ENCODE data around the gene YY1.
"Not testable (repeated sequence)": the region's sequence is repeated elsewhere in the genome, so short reads cannot be mapped to it uniquely, and the experiment has no call there.

The YY1 gene

DNA sequence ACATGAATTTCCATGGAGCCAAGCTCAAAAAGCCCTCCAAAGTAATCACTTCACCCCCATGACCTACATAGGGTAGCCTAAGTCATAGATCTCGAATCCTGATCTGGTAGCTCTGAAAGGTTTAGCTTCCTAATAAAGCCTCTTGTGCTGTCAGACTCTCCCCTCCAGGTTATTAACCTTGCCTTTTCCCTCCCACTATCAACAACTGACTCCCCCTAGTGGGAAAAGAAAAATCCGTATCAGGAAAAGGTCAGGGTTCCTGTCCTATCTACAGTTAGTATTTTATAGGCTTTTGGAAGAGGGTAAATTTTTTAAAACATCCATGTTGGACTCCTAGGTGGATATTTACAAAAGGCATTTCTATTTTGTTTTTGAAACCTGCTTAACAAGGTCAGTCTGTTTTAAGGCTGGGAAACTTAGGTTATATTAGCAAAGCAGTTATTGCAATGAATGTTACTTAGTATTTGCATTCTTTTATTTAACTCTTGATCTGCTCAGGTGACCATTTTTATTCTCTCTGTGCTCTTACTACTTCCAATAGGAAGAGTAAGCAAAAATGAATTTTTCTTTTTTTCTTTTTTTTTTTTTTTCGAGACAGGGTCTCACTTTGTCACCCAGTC is 8.0 kb downstream of the YY1 start:
- DNase-seq, result peak; percentile 56

DNA sequence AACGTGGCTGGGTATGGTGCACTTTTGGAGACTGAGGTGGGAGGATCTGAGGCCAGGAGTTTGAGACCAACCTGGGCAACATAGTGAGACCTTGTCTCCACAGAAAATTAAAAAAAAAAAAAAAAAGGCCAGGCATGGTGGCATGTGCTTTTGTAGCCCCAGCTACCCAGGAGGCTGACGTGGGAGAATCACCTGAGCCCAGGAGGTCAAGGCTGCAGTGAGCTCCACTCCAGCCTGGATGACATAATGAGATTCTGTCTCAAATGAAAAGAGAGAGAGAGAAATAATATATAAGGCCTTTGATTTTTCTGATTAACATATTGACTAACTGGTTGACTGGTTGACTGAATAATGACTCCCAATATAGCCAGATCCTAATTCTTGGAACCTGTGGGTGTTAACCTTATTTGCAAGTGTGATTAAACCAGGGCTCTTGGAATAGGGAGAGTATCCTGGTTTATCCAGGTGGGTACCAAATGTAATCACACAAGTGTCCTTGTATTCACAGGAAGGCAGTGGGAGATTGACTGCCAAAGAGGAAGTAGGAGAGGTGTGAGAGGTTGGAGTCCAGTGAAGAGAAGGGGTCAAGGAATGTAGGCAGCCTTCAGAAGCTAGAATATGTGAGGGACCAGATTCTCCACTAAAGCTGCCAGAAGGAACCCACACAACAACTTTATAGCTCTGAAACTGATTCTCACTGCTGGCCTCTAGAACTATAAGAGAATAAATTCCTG is 12.0 kb downstream of the YY1 start:
- DNase-seq, result no peak

DNA sequence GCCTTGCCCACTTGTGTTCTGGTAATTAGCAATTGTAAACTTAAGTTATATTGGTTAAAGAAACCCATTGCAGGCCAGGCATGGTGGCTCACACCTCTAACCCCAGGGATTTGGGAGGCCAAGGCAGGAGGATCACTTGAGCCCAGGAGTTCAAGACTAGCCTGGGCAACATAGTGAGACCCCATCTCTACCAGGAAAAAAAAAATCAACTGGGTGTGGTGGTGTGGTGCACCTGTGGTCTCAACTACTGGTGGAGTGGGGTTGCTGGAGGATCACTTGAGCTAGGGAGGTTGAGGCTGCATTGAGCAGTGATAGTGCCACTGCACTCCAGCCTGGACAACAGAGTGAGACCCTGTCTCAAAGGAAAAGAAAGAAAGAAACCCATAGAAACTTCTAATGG is 13.7 kb downstream of the YY1 start:
- no peak for DNase-seq

DNA sequence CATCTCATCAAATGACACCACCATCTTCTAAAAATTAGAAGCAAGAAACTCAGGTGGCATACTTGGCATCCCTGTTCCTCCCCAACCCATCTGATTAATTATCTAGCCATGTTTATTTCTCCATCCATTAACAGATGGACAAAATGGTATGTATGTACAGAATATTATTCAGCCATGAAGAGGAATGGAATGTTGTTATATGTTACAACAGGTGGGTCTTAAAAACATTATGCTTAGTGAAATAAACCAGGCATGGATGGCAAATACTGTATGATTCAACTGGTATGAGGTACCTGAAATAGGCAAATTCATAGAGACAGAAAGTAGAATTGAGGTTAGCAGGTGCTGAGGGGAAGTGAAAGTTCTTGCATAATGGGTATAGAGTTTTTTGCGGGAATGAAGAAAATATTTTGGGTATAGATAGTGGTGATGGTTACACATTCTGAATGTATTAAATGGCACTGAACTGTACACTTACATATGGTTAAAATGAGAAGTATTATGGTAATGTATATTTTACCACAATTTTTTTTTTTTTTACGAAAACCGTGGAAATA is 17.5 kb downstream of the YY1 start:
- DNase-seq, result no peak

DNA sequence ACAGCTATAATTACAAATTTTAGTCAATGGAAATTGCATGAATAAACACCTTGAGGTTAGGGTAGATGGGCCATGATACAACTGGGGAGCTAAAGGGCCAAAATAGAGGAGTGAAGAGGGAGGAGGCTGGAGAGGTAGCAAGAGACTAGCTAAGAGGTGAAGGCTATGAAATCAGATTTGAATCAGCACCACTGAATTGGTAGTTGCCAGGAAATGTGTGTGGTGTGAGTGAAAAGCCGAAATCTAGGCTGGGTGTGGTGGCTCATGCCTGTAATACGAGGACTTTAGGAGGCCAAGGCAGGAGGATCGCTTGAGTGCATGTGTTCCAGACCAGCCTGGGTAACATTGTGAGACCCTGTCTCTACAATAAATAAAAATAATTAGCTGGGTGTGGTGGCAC is 22.7 kb downstream of the YY1 start:
- peak; percentile 51 for DNase-seq

DNA sequence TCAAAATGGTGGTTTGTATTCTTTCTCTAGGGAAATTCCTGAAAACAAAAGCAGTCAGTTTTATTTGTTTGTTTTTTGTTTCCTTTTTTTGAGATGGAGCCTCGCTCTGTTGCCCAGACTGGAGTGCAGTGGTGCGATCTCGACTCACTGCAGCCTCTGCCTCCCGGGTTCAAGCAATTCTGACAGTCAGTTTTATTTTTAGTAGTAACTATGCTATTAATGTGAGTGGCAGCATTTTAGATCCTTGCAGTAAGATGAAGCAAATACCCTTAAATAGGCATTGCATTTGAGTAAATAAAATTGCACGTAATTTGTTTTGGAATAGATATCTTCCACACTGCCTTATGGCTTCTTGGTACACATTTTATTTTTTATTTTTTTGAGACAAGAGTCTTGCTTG is 23.6 kb downstream of the YY1 start:
- DNase-seq, result no peak

DNA sequence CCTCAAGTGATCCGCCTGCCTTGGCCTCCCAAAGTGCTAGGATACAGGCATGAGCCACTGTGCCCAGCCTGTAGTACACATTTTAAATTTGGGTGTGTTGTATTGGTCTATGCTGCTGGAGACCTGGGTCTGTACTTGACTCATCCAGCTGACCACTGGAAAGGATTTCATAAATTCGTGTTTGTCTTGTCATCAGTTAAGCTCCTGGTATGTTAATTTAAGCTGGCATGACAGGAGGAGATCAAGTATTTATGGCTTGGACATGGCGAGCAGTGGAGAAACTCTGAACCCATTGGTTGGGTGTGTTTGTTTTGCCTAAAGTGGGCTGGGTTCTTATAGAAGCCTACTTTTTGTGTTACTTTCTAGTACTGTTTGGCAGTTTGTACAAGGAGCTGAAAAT is 24.2 kb downstream of the YY1 start:
- no peak for DNase-seq

DNA sequence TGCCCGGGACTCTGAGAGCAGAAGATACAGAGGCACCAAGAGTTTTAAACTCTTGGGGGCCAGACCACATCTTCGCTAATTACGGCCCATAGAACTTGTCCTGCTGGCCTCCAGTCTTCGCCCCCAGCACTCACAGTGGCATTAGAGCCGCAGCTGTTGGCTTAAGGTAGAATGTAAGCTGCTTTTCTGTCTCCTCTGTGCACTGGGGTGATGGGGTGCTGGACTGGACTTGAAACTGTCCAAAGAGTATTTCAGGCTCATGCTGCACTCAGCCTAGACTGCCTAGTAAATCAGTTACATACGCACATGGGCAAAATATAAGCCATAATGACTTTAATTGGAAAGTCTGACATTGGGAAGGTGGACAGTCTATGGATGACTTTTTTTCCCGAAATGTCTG is 29.0 kb downstream of the YY1 start:
- DNase-seq, result no peak

DNA sequence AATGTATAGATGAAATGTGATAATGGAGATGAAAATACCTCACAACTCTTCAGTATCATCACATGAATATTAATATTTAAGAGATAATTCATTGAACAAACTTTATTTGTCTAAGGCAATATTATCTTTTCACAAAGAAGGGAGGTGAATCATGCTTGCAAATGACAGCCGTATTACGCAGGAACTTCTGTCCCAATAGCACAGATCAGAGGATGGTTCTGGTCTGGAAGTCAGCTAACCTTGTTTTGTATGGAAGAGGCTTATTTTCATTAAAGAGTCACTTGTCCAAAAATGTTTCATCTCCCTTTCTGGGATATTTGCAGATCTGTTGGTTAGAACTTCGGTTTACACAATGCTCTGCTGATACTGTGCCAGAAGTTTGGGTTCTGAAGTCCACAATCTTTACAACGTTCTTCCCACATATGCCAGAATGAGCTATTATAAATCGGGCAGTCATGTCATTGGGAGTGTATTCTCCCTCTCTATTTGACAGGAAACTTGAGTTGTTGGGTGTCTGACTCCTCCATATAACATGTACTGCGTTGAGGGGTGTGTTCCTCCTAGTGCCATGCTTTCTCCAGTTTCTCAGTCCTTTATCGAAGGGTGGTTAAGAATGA is 29.8 kb downstream of the YY1 start:
- no peak for DNase-seq

DNA sequence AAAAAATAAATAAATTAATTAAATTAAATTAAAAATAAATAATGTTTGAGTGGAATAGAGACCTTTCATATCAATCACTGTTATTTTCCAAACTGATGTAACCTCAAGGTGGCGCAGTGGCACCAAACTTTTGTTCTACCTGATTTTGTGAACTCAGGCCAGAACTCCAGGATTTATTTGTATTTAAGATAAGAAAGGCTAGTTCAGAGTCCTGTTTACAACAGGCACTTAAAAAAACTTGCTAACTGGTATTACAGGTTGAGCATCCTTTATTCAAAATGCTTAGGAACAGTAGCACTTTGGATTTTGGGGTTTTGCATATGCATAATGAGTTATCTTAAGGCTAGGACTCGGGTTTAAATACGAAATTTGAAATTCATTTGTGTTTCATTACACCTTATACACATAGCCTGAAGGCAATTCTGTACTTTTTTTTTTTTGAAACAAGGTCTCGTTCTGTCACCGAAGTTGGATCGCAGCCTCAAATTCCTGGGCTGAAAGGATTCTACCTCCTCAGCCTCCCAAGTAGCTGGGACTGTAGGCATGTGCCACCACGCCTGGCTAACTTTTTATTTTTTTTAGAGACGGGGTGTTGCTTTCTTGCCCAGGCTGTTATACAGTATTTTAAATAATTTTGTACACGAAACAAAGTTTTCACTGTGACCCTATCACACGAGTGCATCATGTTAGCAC is 32.4 kb downstream of the YY1 start:
- DNase-seq, result peak; percentile 33

DNA sequence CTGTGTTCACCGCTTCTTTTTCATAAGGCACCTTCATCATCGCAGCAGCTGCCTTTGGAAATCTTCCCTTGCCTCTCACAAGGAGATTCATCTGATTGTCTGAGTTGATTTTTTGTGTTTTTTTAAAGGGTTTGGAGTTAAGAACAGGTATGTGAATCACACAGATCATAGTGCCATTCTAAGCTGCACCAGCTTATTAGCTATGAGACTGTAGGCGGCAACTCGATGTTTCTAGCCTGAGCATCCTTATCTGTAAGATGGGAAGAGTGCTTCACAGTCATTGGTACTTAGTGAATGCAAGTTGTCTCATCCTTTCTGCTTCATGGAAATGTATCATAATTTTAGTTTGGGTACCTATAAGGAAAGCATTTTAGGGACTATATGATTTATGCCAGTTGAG is 35.3 kb downstream of the YY1 start:
- DNase-seq, result no peak

DNA sequence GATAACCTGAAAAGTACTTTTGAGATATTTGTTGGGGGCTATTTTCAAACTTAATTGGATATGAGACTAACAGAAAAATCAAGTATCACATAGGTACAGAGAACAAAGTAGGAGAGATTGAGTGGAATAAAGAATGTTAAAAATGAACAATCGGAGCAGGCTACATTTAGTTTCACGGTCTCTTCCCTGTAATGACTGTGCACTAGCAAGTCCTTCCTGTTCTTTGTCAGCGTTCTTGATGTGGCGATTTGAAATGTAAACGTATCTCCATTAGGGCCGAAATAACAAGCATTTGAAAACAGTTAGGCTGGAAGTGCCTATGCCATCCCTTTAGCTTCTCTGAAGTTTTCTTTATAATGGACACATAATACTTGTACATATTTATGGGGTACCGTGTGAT is 36.3 kb downstream of the YY1 start:
- DNase-seq, result no peak

DNA sequence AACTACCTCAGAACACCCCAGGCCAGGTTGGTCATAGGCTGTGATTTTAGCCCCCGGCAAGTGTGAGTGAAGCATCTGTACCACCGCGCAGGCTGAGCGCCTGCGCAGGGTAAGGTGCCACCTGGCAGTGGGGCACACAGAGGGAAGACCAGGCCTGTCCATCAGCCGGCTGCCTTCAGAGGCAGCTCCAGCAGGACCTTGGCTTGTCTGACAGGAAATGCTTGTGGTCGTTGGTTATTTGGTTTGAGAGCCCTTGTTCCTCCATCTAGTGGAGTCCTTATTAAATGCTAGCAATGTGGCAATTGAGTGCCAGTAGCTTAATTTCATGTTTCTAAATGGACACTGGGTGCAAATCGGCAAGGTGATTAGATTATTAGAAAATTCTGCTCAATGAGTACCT is 39.8 kb downstream of the YY1 start:
- DNase-seq, result peak; percentile 14

DNA sequence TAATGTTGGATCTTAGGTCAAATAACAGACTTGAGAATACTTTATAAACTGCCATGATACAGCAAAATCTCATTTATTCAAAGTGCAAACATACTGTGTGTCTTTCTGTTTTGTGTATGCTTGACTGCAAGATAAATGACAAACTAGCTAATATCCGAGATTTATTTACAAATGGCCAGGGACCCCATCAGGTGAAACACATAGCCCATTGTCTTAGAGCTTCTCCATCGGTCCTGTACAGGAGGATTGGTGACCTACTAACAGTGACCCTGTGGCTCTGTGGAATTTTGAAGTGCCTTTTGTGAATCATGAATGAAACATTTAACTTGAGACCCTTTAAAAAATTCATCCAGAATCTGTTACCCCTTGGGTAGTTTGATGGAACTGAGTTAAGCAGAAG is 40.2 kb downstream of the YY1 start:
- no peak for DNase-seq

DNA sequence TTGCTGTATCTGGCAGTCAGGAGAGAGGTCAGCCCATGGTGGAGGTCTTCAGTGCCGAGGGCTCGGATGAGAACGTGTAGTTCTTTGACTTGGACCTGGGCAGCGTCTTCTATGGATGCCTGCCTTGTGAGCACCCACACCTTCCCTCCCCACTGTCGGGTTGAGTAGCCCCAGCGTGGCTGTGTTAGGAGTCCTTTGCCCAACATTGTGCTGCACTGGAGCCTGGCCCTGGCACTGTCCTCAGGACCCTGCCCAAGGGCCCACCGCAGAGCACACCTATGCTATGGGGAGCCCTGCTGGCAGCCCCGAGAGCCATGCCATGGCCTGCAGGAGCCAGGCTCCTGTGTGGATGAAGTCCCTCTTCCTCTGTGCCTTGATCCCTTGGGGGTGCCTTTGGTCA is 40.6 kb downstream of the YY1 start:
- no peak for DNase-seq

DNA sequence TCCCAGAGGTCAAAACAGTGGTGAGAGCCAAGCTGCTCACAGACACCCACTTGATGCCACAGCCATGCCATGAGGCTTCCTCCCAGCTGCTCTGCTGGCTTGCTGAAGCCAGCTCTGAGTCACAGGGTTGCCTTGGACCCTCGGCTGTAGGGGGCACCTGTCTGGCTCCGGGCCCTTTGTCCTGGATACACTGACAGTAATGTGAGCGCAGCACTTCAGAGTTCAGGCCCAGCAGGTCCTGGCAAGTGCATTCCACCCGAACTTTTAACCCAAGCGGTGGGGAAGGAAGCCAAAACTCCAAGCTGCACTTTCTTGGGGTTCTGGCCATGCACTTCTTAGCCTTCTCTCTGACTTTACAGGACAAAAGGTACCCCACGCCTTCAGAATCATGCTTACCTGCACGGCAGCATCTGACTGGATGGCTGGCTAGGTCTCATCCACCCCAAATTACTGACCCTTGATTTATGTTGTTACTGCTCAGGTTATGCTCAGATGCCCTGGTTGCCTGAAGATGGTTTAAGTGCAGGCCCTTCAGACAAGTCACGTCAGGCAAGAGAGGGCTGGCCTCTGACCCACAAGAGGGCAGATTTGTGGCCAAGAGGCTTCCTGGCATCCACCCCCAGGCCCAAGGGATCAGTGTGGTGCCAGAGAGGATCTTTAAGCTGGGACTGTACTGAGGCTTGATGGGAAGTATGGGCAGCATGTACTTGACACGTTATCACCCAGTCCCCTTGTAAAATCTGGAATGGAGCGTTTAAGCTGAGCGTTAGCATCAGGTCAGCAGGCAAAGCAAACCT is 42.5 kb downstream of the YY1 start:
- DNase-seq, result no peak

DNA sequence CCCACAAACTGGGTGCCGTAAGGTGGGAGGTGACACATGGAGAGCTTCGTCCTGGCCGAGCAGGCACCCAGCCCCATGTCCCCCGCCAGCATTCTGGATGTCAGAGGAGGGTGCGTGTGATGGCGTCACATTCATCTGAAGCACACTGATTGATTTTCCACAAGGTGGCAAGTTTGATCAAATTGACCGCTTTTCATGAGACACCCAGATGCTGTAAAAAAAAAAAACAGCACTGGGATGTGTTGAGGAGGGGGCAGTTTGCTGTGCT is 43.1 kb downstream of the YY1 start:
- DNase-seq, result no peak

DNA sequence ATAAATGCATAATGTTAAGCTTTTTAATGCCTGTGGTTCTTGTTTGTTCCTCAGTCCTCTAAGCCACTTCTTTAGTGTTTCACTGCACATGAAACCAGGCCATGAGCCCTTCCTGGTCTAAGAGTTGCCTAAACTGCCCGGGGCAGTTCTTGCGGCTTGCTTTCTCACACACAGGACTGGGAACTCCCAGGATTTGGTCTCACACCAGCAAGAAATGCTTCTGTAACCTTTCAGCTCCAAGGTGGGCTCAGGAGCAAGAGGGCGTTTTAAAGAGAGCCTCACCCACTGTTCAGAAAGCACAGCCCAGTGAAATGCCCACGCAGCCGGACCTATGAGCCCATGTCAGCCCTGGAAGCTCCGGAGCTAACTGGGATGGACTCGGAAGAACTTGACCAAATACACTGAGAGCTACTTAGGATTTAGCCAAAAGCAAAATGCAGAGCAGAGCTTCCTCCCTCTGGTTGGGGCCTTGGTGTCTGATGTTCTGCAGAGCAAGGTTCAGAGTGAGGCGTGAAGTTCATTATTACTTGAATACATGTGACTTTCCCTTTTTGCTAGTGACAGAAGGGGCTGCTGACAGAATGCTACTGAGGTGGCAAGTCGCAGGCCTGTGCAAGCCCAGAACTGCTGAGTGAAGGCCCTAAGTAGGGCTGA is 43.9 kb downstream of the YY1 start:
- no peak for DNase-seq

DNA sequence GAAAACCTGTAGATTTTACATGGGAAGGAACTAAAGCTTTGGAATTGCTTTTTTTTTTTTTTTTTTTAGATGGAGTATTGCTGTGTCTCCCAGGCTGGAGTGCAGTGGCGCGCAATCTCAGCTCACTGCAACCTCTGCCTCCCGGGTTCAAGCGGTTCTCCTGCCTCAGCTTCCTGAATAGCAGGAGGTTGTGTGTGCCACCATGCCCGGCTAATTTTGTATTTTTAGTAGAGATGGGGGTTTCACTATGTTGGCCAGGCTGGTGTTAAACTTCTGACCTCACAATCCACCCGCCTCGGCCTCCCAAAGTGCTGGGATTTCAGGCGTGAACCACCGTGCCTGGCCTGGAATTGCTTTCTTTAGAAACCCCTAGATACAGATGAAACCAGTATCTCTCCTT is 44.5 kb downstream of the YY1 start:
- not testable (repeated sequence) for DNase-seq

DNA sequence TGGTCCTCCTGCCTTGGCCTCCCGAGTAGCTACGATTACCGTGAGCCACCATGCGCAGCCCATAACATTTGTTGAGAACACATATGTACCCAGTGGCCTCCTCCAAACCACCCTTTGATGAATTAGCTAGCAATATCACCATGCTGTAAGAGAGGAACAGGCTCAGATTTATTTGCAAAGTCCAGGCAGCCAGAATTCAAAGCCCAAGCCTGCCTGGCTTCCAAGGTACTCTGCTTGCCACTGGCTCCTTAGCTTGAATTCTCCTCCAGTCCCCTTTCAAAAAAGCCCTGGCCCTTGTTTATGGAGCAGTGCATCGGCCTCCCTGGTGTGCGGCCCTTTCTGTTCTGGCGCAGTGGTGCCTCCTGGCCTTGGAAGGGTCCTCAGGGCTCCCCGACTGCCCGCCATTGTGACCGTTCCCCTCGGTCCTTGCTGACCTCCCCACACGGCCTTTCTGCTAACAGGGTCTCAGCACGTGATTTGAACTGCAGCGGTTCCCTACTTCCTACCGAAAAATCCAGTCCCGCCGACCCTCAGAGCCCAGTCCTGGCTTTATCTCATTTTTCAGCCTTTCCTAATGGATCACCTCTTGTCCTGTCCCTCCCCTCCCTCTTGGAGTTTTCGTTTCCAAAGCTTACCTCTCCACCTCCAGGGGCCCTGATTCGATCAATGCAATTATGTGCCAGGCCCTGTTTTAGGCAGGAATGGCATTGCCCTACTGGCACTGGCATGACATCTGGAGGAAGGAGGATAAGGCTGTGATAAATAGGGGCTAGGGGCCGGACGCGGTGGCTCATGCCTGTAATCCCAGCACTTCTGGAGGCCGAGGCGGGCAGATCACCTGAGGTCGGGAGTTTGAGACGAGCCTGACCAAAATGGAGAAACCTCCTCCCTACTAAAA is 45.3 kb downstream of the YY1 start:
- no peak for DNase-seq

Data from CD4-positive, alpha-beta T cell treated with Interleukin-4 for 4 hours (primary cell).